Tibial nerve (tissue), 4 donors: ENCODE data around the gene BAAT. TPM values are rescaled to one million over a fixed set of nuclear protein-coding genes. Genes with fewer than 3 reads are reported as not detected.

Source experiments
- DNase-seq, 2 donors: peaks; one replicate each; pipeline ENCODE4 v3.0.0-alpha.2; 2019; ENCODE audit warnings: low spot score in 2 of 2
- H3K27ac ChIP-seq, 4 donors: fragments of 200-600 bp; sonication (generic) in 3 of 4; one replicate each; pipeline ENCODE4 v1.5.1; 2017 to 2019; ENCODE audit warnings: mild to moderate bottlenecking in 1 of 4
- H3K27me3 ChIP-seq, 2 donors: fragments of 200-600 bp; sonication (generic) in 1 of 2; one replicate each; pipeline versions ENCODE4 v1.5.1 to v1.6.0; 2017 to 2019
- H3K36me3 ChIP-seq, 3 donors: fragments of 200-600 bp; sonication (generic); one replicate each; pipeline ENCODE4 v1.5.1; 2018 to 2019
- H3K4me1 ChIP-seq, 4 donors: fragments of 200-600 bp; sonication (generic) in 3 of 4; one replicate each; pipeline ENCODE4 v1.5.1; 2017 to 2019
- H3K4me3 ChIP-seq, 4 donors: fragments of 200-600 bp; sonication (generic) in 3 of 4; one replicate each; pipeline ENCODE4 v1.5.1; 2017 to 2019; ENCODE audit warnings: mild to moderate bottlenecking in 1 of 4, moderate library complexity in 1 of 4
- H3K9me3 ChIP-seq, 4 donors: fragments of 200-600 bp; sonication (generic) in 3 of 4; one replicate each; pipeline ENCODE4 v1.5.1; 2017 to 2019
- CTCF ChIP-seq, 5 experiments: fragments of 200-600 bp in 3 of 5; fragments of 450-650 bp in 2 of 5; sonication (generic) in 3 of 5; IDR thresholded peaks; one replicate each; pipeline ENCODE4 v1.5.1; 2016 to 2019; ENCODE audit warnings: antibody characterized with exemption in 5 of 5, mild to moderate bottlenecking in 3 of 5, moderate library complexity in 2 of 5
- EP300 ChIP-seq, 2 donors: sonication (generic); formaldehyde crosslinking; IDR thresholded peaks; one replicate each; pipeline ENCODE4 v1.6.1; 2017; ENCODE audit warnings: antibody characterized with exemption in 2 of 2, mild to moderate bottlenecking in 1 of 2
- POLR2A ChIP-seq, 2 donors: fragments of 450-650 bp; IDR thresholded peaks; one replicate each; pipeline ENCODE4 v1.6.1; 2017; ENCODE audit warnings: antibody characterized with exemption in 2 of 2, mild to moderate bottlenecking in 2 of 2, moderate library complexity in 2 of 2
- WGBS, 2 donors: methylation state at CpG; one replicate each; pipeline ENCODE4 v1.1.5; 2018; 5-methylcytosine and 5-hydroxymethylcytosine counted together
- total RNA-seq, 4 donors: library from RNA; depleted of rRNA; stranded (reverse); fragments of >200 nt; gene quantifications; one replicate each; pipeline ENCODE4 v1.1.0, GENCODE V29; 2016

Gene BAAT
- total RNA-seq, 4 donors from 2014 or later = not detected

- Histone ChIP-seq H3K4me3 (no peak overlapping the region), H3K36me3 (no peaks in the 10 kb centered on the region), H3K9me3 (no peaks in the 10 kb centered on the region), H3K4me1 (no peaks in the 10 kb centered on the region), H3K27ac (no peak overlapping the region), H3K27me3 (no peaks in the 10 kb centered on the region)
- TF ChIP-seq POLR2A (IDR thresholded peaks at IDR 0.05) (no peak), EP300 (IDR thresholded peaks at IDR 0.05) (no peak), CTCF (IDR thresholded peaks at IDR 0.05) (no peak)
- DNase-seq = no peak
- WGBS, 2 donors = 27 to 38% methylated on average over 1 of the region's 1 CpG
These were observed 42.2 kb downstream of the BAAT start for GRCh38 chr9:101342595-101342994.

GRCh38 chr9:101341958-101342357 lies 42.8 kb downstream of the BAAT start:
- H3K27ac ChIP-seq = no peak overlapping the region
- TF ChIP-seq CTCF (IDR thresholded peaks at IDR 0.05) = no peak
- TF ChIP-seq POLR2A (IDR thresholded peaks at IDR 0.05) = no peak
- no peak overlapping the region for H3K4me3 ChIP-seq
- no peaks in the 10 kb centered on the region for H3K9me3 ChIP-seq
- DNase-seq = no peak
- no peaks in the 10 kb centered on the region for H3K4me1 ChIP-seq
- H3K36me3 ChIP-seq = no peaks in the 10 kb centered on the region
- H3K27me3 ChIP-seq = no peaks in the 10 kb centered on the region

GRCh38 chr9:101337237-101337636 lies 47.6 kb downstream of the BAAT start:
- no peak for DNase-seq
- Histone ChIP-seq H3K4me3 (no peak overlapping the region), H3K27ac (no peak overlapping the region), H3K9me3 (no peaks in the 10 kb centered on the region), H3K36me3 (no peaks in the 10 kb centered on the region), H3K4me1 (no peaks in the 10 kb centered on the region), H3K27me3 (no peaks in the 10 kb centered on the region)
- 87 to 88% methylated on average over 2 of the region's 2 CpGs for WGBS, 2 donors
- TF ChIP-seq EP300 (IDR thresholded peaks at IDR 0.05) (no peak), CTCF (IDR thresholded peaks at IDR 0.05) (no peak), POLR2A (IDR thresholded peaks at IDR 0.05) (no peak)

- TF ChIP-seq POLR2A (IDR thresholded peaks at IDR 0.05) (no peak), EP300 (IDR thresholded peaks at IDR 0.05) (no peak), CTCF (IDR thresholded peaks at IDR 0.05) (no peak)
- Histone ChIP-seq H3K36me3 (no peaks in the 10 kb centered on the region), H3K27me3 (no peaks in the 10 kb centered on the region), H3K4me1 (no peaks in the 10 kb centered on the region), H3K9me3 (no peaks in the 10 kb centered on the region), H3K4me3 (no peak overlapping the region), H3K27ac (no peak overlapping the region)
- no peak for DNase-seq
These were observed 48.7 kb downstream of the BAAT start for GRCh38 chr9:101336091-101336490.

- WGBS, 2 donors = 85 to 89% methylated on average over 21 to 24 of the region's 25 CpGs
- no peak for TF ChIP-seq POLR2A (IDR thresholded peaks at IDR 0.05)
- TF ChIP-seq CTCF (IDR thresholded peaks at IDR 0.05) = no peak
- TF ChIP-seq EP300 (IDR thresholded peaks at IDR 0.05) = no peak
- no peaks in the 10 kb centered on the region for H3K27me3 ChIP-seq
- H3K4me1 ChIP-seq = no peaks in the 10 kb centered on the region
- no peaks in the 10 kb centered on the region for H3K9me3 ChIP-seq
- H3K4me3 ChIP-seq = no peak overlapping the region
- H3K36me3 ChIP-seq = no peaks in the 10 kb centered on the region
- no peak overlapping the region for H3K27ac ChIP-seq
- DNase-seq = no peak
These were observed 50.7 kb downstream of the BAAT start for GRCh38 chr9:101333926-101334702.
